ENCODE measurements around the gene OR5K3. TPM values are rescaled to one million over a fixed set of nuclear protein-coding genes. Genes with fewer than 3 reads are reported as not detected.

Gene OR5K3
- total RNA-seq, 2 experiments from 2014 or later, result not detected

DNA sequence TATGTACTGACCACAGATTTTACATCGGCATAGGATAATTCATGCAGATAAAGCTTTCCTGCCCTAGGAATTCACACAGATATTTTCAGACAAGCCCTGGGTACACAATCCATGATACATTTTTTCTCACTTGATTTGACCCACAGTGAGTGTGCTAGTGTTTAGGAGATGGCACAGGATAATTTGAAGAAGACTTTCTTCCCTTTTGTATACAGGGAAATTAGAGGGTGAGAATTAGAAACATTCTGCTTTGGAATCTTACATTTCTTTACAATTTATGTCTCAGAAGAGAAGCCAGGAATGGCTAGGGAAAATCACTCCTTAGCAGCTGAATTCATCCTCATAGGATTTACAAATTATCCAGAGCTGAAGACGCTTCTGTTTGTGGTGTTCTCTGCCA lies 36.9 kb upstream of the OR5K3 start, which contains the start of gene OR5K4:
Gene OR5K4 (plus strand): TSS at position 301 of the 400 bp plus-strand sequence. CDS start 0 bp downstream, at position 301.
- no peak within 1 kb of the TSS for H3K27ac Mint-ChIP-seq
- peaks cover 5% of the 10 kb centered on the region for H3K27me3 Mint-ChIP-seq
- CTCF ChIA-PET, result no interaction called here
- no peak within 1 kb of the TSS for H3K4me3 Mint-ChIP-seq
- peaks cover 3% of the 10 kb centered on the region for H3K9me3 Mint-ChIP-seq
- H3K36me3 Mint-ChIP-seq (ENCODE audit: low read depth), result peaks cover 2% of the 10 kb centered on the region
- H3K4me1 Mint-ChIP-seq (ENCODE audit: low read depth), result no peaks in the 10 kb centered on the region
- no peak for DNase-seq
- TF ChIP-seq, protein P1, sequence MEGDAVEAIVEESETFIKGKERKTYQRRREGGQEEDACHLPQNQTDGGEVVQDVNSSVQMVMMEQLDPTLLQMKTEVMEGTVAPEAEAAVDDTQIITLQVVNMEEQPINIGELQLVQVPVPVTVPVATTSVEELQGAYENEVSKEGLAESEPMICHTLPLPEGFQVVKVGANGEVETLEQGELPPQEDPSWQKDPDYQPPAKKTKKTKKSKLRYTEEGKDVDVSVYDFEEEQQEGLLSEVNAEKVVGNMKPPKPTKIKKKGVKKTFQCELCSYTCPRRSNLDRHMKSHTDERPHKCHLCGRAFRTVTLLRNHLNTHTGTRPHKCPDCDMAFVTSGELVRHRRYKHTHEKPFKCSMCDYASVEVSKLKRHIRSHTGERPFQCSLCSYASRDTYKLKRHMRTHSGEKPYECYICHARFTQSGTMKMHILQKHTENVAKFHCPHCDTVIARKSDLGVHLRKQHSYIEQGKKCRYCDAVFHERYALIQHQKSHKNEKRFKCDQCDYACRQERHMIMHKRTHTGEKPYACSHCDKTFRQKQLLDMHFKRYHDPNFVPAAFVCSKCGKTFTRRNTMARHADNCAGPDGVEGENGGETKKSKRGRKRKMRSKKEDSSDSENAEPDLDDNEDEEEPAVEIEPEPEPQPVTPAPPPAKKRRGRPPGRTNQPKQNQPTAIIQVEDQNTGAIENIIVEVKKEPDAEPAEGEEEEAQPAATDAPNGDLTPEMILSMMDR (IDR thresholded peaks at IDR 0.05), result no peak
- POLR2A ChIA-PET, result no interaction called here
- intact Hi-C loops (cut with micrococcal nuclease), result no loop called here
- ATAC-seq, result no peak

DNA sequence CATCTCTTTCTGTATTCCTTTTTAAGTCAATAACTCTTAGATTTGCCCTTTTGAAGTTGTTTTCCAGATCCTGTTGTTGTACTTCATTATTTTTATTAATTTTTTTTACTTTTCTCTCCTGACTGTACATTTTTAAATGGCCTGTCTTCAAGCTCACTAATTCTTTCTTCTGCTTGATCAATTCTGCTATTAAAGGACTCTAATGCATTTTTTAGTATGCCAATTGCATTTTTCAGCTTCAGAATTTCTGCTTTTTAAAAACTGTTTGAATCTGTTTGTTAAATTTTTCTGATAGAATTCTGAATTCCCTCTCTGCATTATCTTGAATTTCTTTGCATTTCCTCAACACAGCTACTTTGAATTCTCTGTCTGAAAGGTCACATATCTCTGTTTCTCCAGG lies 31.2 kb upstream of the OR5K3 start:
- Mint-ChIP-seq H3K27ac (no peak overlapping the region), H3K36me3 (ENCODE audit: low read depth) (peaks cover 3% of the 10 kb centered on the region), H3K4me3 (no peak overlapping the region), H3K4me1 (ENCODE audit: low read depth) (no peaks in the 10 kb centered on the region), H3K27me3 (peaks cover 5% of the 10 kb centered on the region), H3K9me3 (peaks cover 14% of the 10 kb centered on the region)
- ATAC-seq (no peak), DNase-seq (no peak)
- ChIA-PET CTCF (no interaction called here), POLR2A (no interaction called here)
- TF ChIP-seq, protein P1 (IDR thresholded peaks at IDR 0.05), result no peak
- intact Hi-C loops (cut with micrococcal nuclease), result no loop called here

DNA sequence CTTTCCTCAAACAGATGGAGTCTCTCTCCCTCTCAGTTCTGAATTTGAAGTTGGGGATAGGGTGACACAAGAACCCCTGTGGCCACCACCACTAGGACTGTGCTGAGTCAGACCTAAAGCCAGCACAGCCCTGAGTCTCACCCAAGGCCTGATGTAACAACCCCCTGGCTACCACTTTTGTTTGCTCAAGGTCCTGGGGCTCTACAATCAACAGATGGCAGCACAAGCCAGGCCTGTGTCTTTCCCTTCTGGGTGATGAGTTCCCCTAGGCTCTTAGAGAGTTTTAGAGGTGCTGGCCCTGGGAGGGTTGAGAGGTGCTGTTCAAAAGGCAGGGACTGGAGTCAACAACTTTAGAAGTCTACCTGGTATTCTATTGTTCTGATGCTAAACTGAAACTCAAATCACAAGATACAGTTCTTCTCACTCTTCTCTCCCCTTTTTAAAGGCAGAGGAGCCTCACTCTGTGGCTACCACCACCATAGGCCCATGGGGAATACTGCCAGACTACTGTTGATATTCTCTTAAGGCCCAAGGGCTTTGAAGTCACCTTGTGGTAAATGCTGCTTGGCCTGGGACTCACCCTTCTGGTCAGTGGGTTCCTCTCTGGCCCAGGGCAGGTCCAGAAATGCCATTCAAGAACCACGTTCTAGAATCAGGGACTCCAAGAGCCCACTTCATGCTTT lies 30.3 kb upstream of the OR5K3 start:
- peaks cover 3% of the 10 kb centered on the region for H3K36me3 Mint-ChIP-seq (ENCODE audit: low read depth)
- intact Hi-C loops (cut with micrococcal nuclease), result no loop called here
- ATAC-seq (peak; percentile 65), DNase-seq (peak; percentile 28)
- POLR2A ChIA-PET, result no interaction called here
- peaks cover 3% of the 10 kb centered on the region for H3K27me3 Mint-ChIP-seq
- H3K27ac Mint-ChIP-seq, result no peak overlapping the region
- CTCF ChIA-PET, result no interaction called here
- peaks cover 14% of the 10 kb centered on the region for H3K9me3 Mint-ChIP-seq
- H3K4me3 Mint-ChIP-seq, result no peak overlapping the region
- no peaks in the 10 kb centered on the region for H3K4me1 Mint-ChIP-seq (ENCODE audit: low read depth)
- TF ChIP-seq, protein P1 (IDR thresholded peaks at IDR 0.05), result no peak

DNA sequence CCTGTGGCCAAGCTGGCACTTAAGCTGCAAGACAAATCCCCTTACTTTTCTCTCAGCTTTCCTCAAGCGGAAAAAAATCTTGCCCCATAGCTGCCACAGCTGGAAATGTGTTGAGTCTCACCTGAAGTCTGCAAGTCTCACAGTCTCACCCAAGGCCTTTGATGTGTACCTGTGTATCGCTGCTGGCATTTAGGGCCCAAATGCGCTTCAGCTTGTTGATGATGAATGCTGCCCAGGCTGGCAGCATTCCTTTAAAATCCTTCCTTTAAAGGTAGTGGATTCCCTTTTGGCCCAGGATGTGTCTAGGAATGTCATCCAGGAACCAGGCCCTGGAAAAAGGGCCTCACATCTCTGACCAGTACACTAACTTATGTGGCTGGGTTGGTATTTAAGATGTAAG lies 29.8 kb upstream of the OR5K3 start:
- intact Hi-C loops (cut with micrococcal nuclease), result no loop called here
- ATAC-seq, result no peak
- DNase-seq, result no peak
- no peaks in the 10 kb centered on the region for H3K4me1 Mint-ChIP-seq (ENCODE audit: low read depth)
- H3K27me3 Mint-ChIP-seq, result peaks cover 3% of the 10 kb centered on the region
- peaks cover 15% of the 10 kb centered on the region for H3K9me3 Mint-ChIP-seq
- H3K27ac Mint-ChIP-seq, result no peak overlapping the region
- CTCF ChIA-PET, result no interaction called here
- no peak overlapping the region for H3K4me3 Mint-ChIP-seq
- H3K36me3 Mint-ChIP-seq (ENCODE audit: low read depth), result peaks cover 3% of the 10 kb centered on the region
- TF ChIP-seq, protein P1 (IDR thresholded peaks at IDR 0.05), result no peak
- POLR2A ChIA-PET, result interaction anchor here (0.5 kb wide), 1 partner anchor 28 kb away, joined by 3 read pairs; no protein-coding TSS in a partner anchor

DNA sequence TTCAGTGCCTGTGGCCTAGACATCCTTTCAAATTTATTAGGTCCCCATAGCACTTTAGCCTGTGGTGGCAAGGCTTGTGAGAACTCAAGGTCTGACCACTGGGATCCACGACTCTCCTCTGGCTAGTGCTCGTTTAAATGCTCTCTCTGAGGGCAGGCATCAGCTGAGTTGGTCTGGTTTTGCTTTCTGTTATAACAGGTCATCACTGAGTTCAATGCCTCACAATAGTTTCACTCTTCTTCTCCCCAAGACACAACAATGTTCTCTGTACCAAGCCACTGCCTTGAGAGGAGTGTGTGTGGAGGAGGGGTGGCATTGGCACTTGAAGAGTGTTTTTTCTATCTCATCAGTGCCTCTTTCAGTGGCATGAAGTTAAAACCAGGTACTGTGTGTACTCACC lies 29.2 kb upstream of the OR5K3 start:
- intact Hi-C loops (cut with micrococcal nuclease), result no loop called here
- H3K9me3 Mint-ChIP-seq, result peaks cover 15% of the 10 kb centered on the region
- no peak for ATAC-seq
- no peaks in the 10 kb centered on the region for H3K4me1 Mint-ChIP-seq (ENCODE audit: low read depth)
- no peak for DNase-seq
- ChIA-PET POLR2A (interaction anchor here (0.5 kb wide), 1 partner anchor 27 kb away, joined by 3 read pairs; no protein-coding TSS in a partner anchor), CTCF (no interaction called here)
- peaks cover 3% of the 10 kb centered on the region for H3K36me3 Mint-ChIP-seq (ENCODE audit: low read depth)
- peaks cover 3% of the 10 kb centered on the region for H3K27me3 Mint-ChIP-seq
- no peak overlapping the region for H3K27ac Mint-ChIP-seq
- no peak overlapping the region for H3K4me3 Mint-ChIP-seq
- TF ChIP-seq, protein P1 (IDR thresholded peaks at IDR 0.05), result no peak

All from activated CD8-positive, alpha-beta T cell treated with anti-CD3 and anti-CD28 coated beads for 36 hours (primary cell).